Ascending aorta (tissue), 2 donors: ENCODE data around the gene UXS1. TPM values are rescaled to one million over a fixed set of nuclear protein-coding genes. Genes with fewer than 3 reads are reported as not detected.

Experiments
- DNase-seq, 2 donors: peaks; one replicate each; pipeline ENCODE4 v3.0.0-alpha.2; 2019; ENCODE audit warnings: low spot score in 2 of 2
- H3K27ac ChIP-seq, 2 donors: fragments of 200-600 bp; sonication (generic); one replicate each; pipeline ENCODE4 v1.5.1; 2016 to 2017; ENCODE audit warnings: mild to moderate bottlenecking in 1 of 2
- H3K27me3 ChIP-seq: fragments of 200-600 bp; sonication (generic); one replicate; pipeline ENCODE4 v1.5.1; 2017
- H3K36me3 ChIP-seq, 2 donors: fragments of 200-600 bp; sonication (generic); one replicate each; pipeline ENCODE4 v1.5.1; 2016
- H3K4me1 ChIP-seq, 2 donors: fragments of 200-600 bp; sonication (generic); one replicate each; pipeline ENCODE4 v1.5.1; 2016 to 2017; ENCODE audit warnings: mild to moderate bottlenecking in 1 of 2
- H3K4me3 ChIP-seq, 2 donors: fragments of 200-600 bp; sonication (generic); one replicate each; pipeline ENCODE4 v1.5.1; 2016 to 2017; ENCODE audit warnings: mild to moderate bottlenecking in 1 of 2
- H3K9me3 ChIP-seq, 2 donors: fragments of 200-600 bp; sonication (generic); one replicate each; pipeline ENCODE4 v1.5.1; 2016
- CTCF ChIP-seq, 3 experiments: fragments of 200-600 bp in 2 of 3; fragments of 450-650 bp in 1 of 3; sonication (generic) in 2 of 3; IDR thresholded peaks; one replicate each; pipeline ENCODE4 v1.5.1; 2016 to 2019; ENCODE audit warnings: antibody characterized with exemption in 3 of 3, mild to moderate bottlenecking in 1 of 3, moderate library complexity in 1 of 3
- intact Hi-C: fragments of 100-400 bp; cut with DNase I; formaldehyde crosslinking; loops from one replicate; pipeline ENCODE4 v1.15.1; 2023
- total RNA-seq: library from RNA; depleted of rRNA; stranded (reverse); fragments of >200 nt; gene quantifications from one replicate; pipeline ENCODE4 v1.1.0, GENCODE V29; 2016

The UXS1 gene
- total RNA-seq, 1 donor from 2014 or later: 146 TPM

GRCh38 chr2:106158871-106159270 lies 35.2 kb downstream of the UXS1 start:
- intact Hi-C loops: loop anchor here (5.0 kb wide), 1 partner anchor 73 kb away; no protein-coding TSS in a partner anchor
- H3K27me3 ChIP-seq: no peaks in the 10 kb centered on the region
- H3K4me1 ChIP-seq: no peaks in the 10 kb centered on the region
- H3K4me3 ChIP-seq: no peak overlapping the region
- H3K27ac ChIP-seq: no peak overlapping the region
- peaks cover 14 to 53% of the 10 kb centered on the region in 2 donors for H3K36me3 ChIP-seq
- H3K9me3 ChIP-seq: peaks cover 0 to 13% of the 10 kb centered on the region in 2 donors
- no peak for TF ChIP-seq CTCF (IDR thresholded peaks at IDR 0.05)
- DNase-seq: no peak

DNA sequence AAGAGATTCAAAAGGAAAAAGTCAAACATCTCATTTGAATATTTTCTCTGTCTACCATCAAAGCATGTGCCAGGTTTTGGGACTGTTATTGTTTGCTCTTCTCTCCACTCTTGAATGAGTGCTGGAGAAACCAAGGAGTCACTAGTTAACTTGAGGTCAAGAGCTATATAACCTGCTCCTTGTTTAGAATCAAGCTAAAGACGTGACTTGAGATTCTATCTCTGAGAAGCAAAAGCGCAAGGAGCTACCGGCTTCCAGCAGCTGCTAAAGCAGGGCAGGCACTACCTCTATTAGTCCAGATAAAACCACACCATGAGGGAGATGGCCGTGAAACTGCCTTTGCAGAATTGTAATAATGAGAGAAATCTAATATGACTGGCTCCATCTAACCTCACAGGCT lies 36.0 kb downstream of the UXS1 start:
- no peak for TF ChIP-seq CTCF (IDR thresholded peaks at IDR 0.05)
- no peak for DNase-seq
- H3K4me1 ChIP-seq: no peaks in the 10 kb centered on the region
- H3K9me3 ChIP-seq: peaks cover 0 to 21% of the 10 kb centered on the region in 2 donors
- intact Hi-C loops: loop anchor here (5.0 kb wide), 1 partner anchor 74 kb away; no protein-coding TSS in a partner anchor
- peaks cover 14 to 53% of the 10 kb centered on the region in 2 donors for H3K36me3 ChIP-seq
- no peaks in the 10 kb centered on the region for H3K27me3 ChIP-seq
- H3K4me3 ChIP-seq: no peak overlapping the region
- no peak overlapping the region for H3K27ac ChIP-seq

DNA sequence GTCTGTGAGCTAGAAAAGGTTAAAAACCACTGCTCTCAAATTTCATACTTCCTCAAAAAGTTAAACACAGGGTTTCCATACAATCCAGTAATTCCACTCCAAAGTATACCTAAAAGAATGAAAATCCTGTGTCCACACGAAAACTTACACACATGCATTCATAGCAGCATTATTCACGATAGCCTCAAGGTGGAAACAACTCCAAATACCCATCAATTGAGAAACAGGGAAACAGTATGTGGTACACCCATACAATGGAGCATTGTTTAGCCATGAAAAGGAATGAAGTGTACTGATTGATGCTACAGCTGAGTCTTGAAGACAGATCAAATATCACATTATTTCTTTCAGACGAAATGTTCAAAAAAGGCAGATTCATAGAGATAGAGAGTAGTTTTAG lies 36.7 kb downstream of the UXS1 start:
- TF ChIP-seq CTCF (IDR thresholded peaks at IDR 0.05): no peak
- no peaks in the 10 kb centered on the region for H3K4me1 ChIP-seq
- peaks cover 14 to 48% of the 10 kb centered on the region in 2 donors for H3K36me3 ChIP-seq
- H3K27me3 ChIP-seq: no peaks in the 10 kb centered on the region
- no peak overlapping the region for H3K27ac ChIP-seq
- no peak overlapping the region for H3K4me3 ChIP-seq
- DNase-seq: no peak
- intact Hi-C loops: loop anchor here (5.0 kb wide), 1 partner anchor 75 kb away; no protein-coding TSS in a partner anchor
- peaks cover 0 to 22% of the 10 kb centered on the region in 2 donors for H3K9me3 ChIP-seq

- H3K4me3 ChIP-seq: no peak overlapping the region
- TF ChIP-seq CTCF (IDR thresholded peaks at IDR 0.05): no peak
- no peaks in the 10 kb centered on the region for H3K27me3 ChIP-seq
- H3K9me3 ChIP-seq: peaks cover 0 to 22% of the 10 kb centered on the region in 2 donors
- peaks cover 14 to 48% of the 10 kb centered on the region in 2 donors for H3K36me3 ChIP-seq
- intact Hi-C loops: loop anchor here (5.0 kb wide), 1 partner anchor 76 kb away; no protein-coding TSS in a partner anchor
- no peak for DNase-seq
- H3K4me1 ChIP-seq: no peaks in the 10 kb centered on the region
- H3K27ac ChIP-seq: no peak overlapping the region
These were observed 37.5 kb downstream of the UXS1 start for GRCh38 chr2:106156305-106157296.

DNA sequence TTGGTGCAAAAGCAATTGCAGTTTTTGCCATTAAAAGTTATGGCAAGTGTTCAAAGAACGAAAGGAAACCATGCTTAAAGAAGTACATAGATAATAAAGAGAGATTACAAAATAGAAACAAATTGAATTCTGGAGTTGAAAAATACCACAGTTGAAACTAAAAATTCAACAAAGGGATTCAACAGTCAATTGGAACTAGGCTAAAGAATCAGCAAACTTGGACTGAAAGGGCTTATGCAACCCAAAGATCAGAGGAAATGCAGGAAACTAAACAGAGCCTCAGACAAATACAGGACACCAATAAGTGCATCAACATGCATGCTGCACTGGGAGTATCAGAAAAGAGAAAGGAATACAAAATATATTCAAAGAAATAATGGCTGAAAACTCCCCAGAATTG lies 40.3 kb downstream of the UXS1 start:
- H3K9me3 ChIP-seq: peaks cover 0 to 22% of the 10 kb centered on the region in 2 donors
- no peaks in the 10 kb centered on the region for H3K27me3 ChIP-seq
- no peak overlapping the region for H3K4me3 ChIP-seq
- H3K4me1 ChIP-seq: no peaks in the 10 kb centered on the region
- H3K27ac ChIP-seq: no peak overlapping the region
- DNase-seq: no peak
- H3K36me3 ChIP-seq: peaks cover 11 to 34% of the 10 kb centered on the region in 2 donors
- no peak for TF ChIP-seq CTCF (IDR thresholded peaks at IDR 0.05)
- intact Hi-C loops: no loop called here
